Activated CD4-positive, alpha-beta T cell treated with anti-CD3 and anti-CD28 coated beads for 36 hours (primary cell): ENCODE data around the gene FAM186B. TPM values are rescaled to one million over a fixed set of nuclear protein-coding genes. Genes with fewer than 3 reads are reported as not detected.
A peak's percentile ranks its signal among the peaks of the same experiment; 100 is the strongest.

Experiments used
- ATAC-seq: fragments of 200-7000 bp; cut with Tn5 transposase; one replicate; pipeline ENCODE4 v1.10.0; 2021; ENCODE audit warnings: mild to moderate bottlenecking, moderate library complexity
- CTCF ChIA-PET: fragments of 350-600 bp; sonication (Branson Sonifier 250); formaldehyde crosslinking; loops from one replicate; lab custom pipeline; 2021; ENCODE audit warnings: antibody characterized with exemption; lab: Charles Lee
- POLR2A ChIA-PET: fragments of 350-600 bp; sonication (Branson Sonifier 250); formaldehyde crosslinking; loops from one replicate; lab custom pipeline; 2021; ENCODE audit warnings: antibody characterized with exemption, inconsistent platforms; lab: Charles Lee
- DNase-seq: peaks from one replicate; pipeline ENCODE4 v3.0.0-alpha.2; 2020
- H3K27ac Mint-ChIP-seq: one replicate; pipeline ENCODE4 v1.8.0; 2021; ENCODE audit warnings: mixed read lengths
- H3K27me3 Mint-ChIP-seq: one replicate; pipeline ENCODE4 v1.8.0; 2021; ENCODE audit warnings: mixed read lengths
- H3K36me3 Mint-ChIP-seq: one replicate; pipeline ENCODE4 v1.8.0; 2021; ENCODE audit warnings: low read depth, mixed read lengths
- H3K4me1 Mint-ChIP-seq: one replicate; pipeline ENCODE4 v1.8.0; 2021; ENCODE audit warnings: mixed read lengths
- H3K4me3 Mint-ChIP-seq: one replicate; pipeline ENCODE4 v1.8.0; 2021; ENCODE audit warnings: mild to moderate bottlenecking, moderate library complexity, mixed read lengths
- H3K9me3 Mint-ChIP-seq: one replicate; pipeline ENCODE4 v1.8.0; 2021; ENCODE audit warnings: low read depth, mixed read lengths
- intact Hi-C, 2 experiments: fragments of 100-400 bp; cut with DNase I in 1 of 2; cut with micrococcal nuclease in 1 of 2; formaldehyde crosslinking; loops; one replicate each; pipeline versions ENCODE4 v1.14.2 to v1.15.1; 2022 to 2024; cut with DNase I, micrococcal nuclease
- total RNA-seq, 2 experiments: library from RNA; stranded (reverse); gene quantifications; one replicate each; pipeline ENCODE4 v1.2.3, GENCODE V29; 2021

FAM186B gene
- total RNA-seq, 2 experiments from 2014 or later: 0.05 to 0.07 TPM

- Mint-ChIP-seq H3K36me3 (peaks cover 2% of the 10 kb centered on the region), H3K9me3 (no peaks in the 10 kb centered on the region), H3K27ac (no peak overlapping the region), H3K4me1 (peaks cover 14% of the 10 kb centered on the region), H3K27me3 (no peaks in the 10 kb centered on the region), H3K4me3 (no peak overlapping the region)
- DNase-seq: no peak
- intact Hi-C loops: loop anchor here in 1 of 2 experiments (2.0 kb wide), 1 partner anchor 71 kb away; the partner anchor contains the start of gene FMNL3
- POLR2A ChIA-PET: no interaction called here
- CTCF ChIA-PET: interaction anchor here (0.6 to 5.3 kb wide), 13 partner anchors 9 to 161 kb away, joined by 3 to 113 read pairs (median 8); partner anchors contain the start of genes FMNL3, PRPF40B and TMBIM6
- no peak for ATAC-seq
Measured at GRCh38 chr12:49635656-49636055, 30.2 kb upstream of the FAM186B start.

GRCh38 chr12:49635036-49635435, 29.6 kb upstream of the FAM186B start:
- no peak overlapping the region for H3K4me3 Mint-ChIP-seq
- no peaks in the 10 kb centered on the region for H3K27me3 Mint-ChIP-seq
- H3K27ac Mint-ChIP-seq: no peak overlapping the region
- CTCF ChIA-PET: interaction anchor here (0.7 to 5.3 kb wide), 6 partner anchors 10 to 330 kb away, joined by 3 to 113 read pairs (median 9); partner anchors contain the start of genes FMNL3 and PRPF40B
- DNase-seq: no peak
- no peaks in the 10 kb centered on the region for H3K9me3 Mint-ChIP-seq
- intact Hi-C loops: no loop called here
- peaks cover 14% of the 10 kb centered on the region for H3K4me1 Mint-ChIP-seq
- POLR2A ChIA-PET: interaction anchor here (0.6 kb wide), 1 partner anchor 10 kb away, joined by 3 read pairs; no protein-coding TSS in a partner anchor
- ATAC-seq: no peak
- peaks cover 2% of the 10 kb centered on the region for H3K36me3 Mint-ChIP-seq

- Mint-ChIP-seq H3K27ac (no peak overlapping the region), H3K27me3 (no peaks in the 10 kb centered on the region), H3K4me3 (no peak overlapping the region), H3K36me3 (peaks cover 2% of the 10 kb centered on the region), H3K4me1 (peaks cover 9% of the 10 kb centered on the region), H3K9me3 (no peaks in the 10 kb centered on the region)
- DNase-seq (no peak), ATAC-seq (no peak)
- ChIA-PET CTCF (interaction anchor here (0.6 to 1.9 kb wide), 4 partner anchors 11 to 587 kb away, joined by 3 to 6 read pairs (median 4); no protein-coding TSS in a partner anchor), POLR2A (no interaction called here)
- intact Hi-C loops: no loop called here
Measured at GRCh38 chr12:49633703-49634345, 28.4 kb upstream of the FAM186B start.

DNA sequence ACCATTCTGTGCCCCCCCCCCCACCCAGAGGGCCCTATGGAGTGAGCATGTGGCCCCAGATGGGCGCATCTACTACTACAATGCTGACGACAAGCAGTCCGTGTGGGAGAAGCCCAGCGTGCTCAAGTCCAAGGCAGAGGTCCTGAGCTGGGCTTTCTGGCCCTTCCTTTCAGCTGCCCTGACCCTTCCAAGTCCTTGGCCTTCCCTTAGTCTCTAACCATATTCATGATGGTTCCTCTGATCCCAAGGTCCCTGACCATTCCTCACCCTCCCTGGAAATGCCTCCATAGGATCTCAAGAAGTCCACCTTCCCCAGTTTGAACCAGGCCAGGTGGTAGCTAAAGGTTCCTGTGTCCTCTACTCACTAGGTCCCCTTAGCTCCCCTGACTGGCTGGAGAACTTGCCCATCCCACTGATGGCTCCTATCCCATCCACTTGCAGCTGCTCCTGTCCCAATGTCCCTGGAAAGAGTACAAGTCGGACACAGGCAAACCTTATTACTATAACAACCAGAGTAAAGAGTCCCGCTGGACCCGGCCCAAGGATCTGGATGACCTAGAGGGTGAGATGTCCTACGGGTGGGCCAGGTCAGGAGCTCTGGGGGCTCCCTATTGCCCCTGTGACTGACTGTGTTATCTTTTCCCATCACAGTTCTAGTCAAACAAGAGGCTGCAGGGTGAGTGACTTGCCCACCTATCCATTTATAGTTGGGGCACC, 27.7 kb upstream of the FAM186B start:
- POLR2A ChIA-PET: no interaction called here
- no peaks in the 10 kb centered on the region for H3K27me3 Mint-ChIP-seq
- intact Hi-C loops: no loop called here
- no peak overlapping the region for H3K27ac Mint-ChIP-seq
- no peaks in the 10 kb centered on the region for H3K9me3 Mint-ChIP-seq
- DNase-seq (no peak), ATAC-seq (no peak)
- peaks cover 2% of the 10 kb centered on the region for H3K36me3 Mint-ChIP-seq
- peaks cover 9% of the 10 kb centered on the region for H3K4me1 Mint-ChIP-seq
- H3K4me3 Mint-ChIP-seq: no peak overlapping the region
- CTCF ChIA-PET: interaction anchor here (0.6 to 1.9 kb wide), 7 partner anchors 12 to 588 kb away, joined by 3 to 6 read pairs (median 4); no protein-coding TSS in a partner anchor

GRCh38 chr12:49632401-49632800, 27.0 kb upstream of the FAM186B start:
- H3K27ac Mint-ChIP-seq: no peak overlapping the region
- H3K4me3 Mint-ChIP-seq: no peak overlapping the region
- no peak for ATAC-seq
- intact Hi-C loops: no loop called here
- H3K9me3 Mint-ChIP-seq: no peaks in the 10 kb centered on the region
- H3K36me3 Mint-ChIP-seq: peaks cover 2% of the 10 kb centered on the region
- H3K4me1 Mint-ChIP-seq: peaks cover 9% of the 10 kb centered on the region
- no peaks in the 10 kb centered on the region for H3K27me3 Mint-ChIP-seq
- POLR2A ChIA-PET: no interaction called here
- no peak for DNase-seq
- CTCF ChIA-PET: interaction anchor here (0.6 to 1.9 kb wide), 5 partner anchors 13 to 130 kb away, joined by 3 to 6 read pairs (median 4); partner anchors contain the start of gene FMNL3

- DNase-seq: no peak
- H3K36me3 Mint-ChIP-seq: peaks cover 2% of the 10 kb centered on the region
- H3K9me3 Mint-ChIP-seq: no peaks in the 10 kb centered on the region
- ATAC-seq: no peak
- ChIA-PET CTCF (interaction anchor here (0.5 to 1.1 kb wide), 2 partner anchors 11 to 12 kb away, joined by 3 read pairs; no protein-coding TSS in a partner anchor), POLR2A (no interaction called here)
- no peaks in the 10 kb centered on the region for H3K4me1 Mint-ChIP-seq
- no peak overlapping the region for H3K27ac Mint-ChIP-seq
- H3K27me3 Mint-ChIP-seq: no peaks in the 10 kb centered on the region
- intact Hi-C loops: no loop called here
- H3K4me3 Mint-ChIP-seq: no peak overlapping the region
Measured at GRCh38 chr12:49631336-49631907, 26.0 kb upstream of the FAM186B start.

DNA sequence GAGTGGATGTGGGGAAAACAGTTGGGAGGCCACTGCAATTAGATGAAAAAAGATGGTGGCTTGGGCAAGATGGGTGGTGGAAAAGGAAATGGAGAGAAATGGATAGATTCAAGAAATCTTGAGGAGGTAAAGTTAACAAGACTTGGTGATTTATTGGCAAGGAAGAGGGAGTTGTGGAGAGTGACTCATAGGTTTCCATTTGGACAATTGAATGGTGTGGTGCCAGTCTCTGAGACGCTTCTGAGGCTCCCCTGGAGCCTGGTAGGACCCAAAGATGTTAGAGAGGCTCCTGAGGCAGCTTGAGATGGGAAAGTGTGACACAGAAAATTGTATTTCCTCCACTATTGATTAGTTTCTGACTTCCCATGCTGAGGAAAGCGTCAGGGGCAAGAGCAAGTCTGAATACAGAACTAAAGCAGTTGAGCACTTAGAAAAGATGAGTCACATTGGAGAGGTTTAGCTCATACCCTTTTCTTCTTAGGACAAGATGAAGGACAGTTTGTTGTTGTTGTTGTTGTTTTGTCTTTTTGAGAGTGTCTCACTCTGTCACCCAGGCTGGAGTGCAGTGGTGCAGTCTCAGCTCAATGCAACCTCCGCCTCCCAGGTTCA, 22.4 kb upstream of the FAM186B start:
- CTCF ChIA-PET: interaction anchor here (0.8 to 2.1 kb wide), 9 partner anchors 9 to 338 kb away, joined by 3 to 8 read pairs (median 5); partner anchors contain the start of gene TMBIM6
- POLR2A ChIA-PET: interaction anchor here (1.1 kb wide), 1 partner anchor 113 kb away, joined by 3 read pairs; the partner anchor contains the start of gene TMBIM6
- H3K9me3 Mint-ChIP-seq: no peaks in the 10 kb centered on the region
- no peak for DNase-seq
- intact Hi-C loops: loop anchor here in 1 of 2 experiments (5.0 kb wide), 1 partner anchor 124 kb away; no protein-coding TSS in a partner anchor
- H3K4me1 Mint-ChIP-seq: peaks cover 15% of the 10 kb centered on the region
- H3K36me3 Mint-ChIP-seq: no peaks in the 10 kb centered on the region
- ATAC-seq: no peak
- no peak overlapping the region for H3K4me3 Mint-ChIP-seq
- H3K27ac Mint-ChIP-seq: no peak overlapping the region
- no peaks in the 10 kb centered on the region for H3K27me3 Mint-ChIP-seq

DNA sequence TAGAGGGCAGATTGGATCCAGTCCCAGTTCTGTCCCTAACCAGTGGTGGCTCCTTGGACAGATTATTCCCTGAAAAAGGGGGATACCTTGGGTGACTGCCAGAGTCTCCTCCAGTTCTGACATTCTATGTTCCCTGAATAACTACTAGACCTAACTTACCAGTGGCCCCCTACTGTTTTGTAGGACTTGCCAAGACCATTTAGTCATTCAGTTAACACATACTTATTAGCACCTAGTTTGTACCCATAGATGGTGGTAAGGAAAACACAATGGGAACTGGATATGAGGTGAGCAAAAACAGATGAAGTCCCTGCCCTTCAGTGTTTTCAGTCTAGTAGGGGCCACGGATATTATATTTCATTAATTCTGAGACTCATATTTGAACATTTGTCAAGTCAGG, 21.4 kb upstream of the FAM186B start:
- DNase-seq: no peak
- no peak overlapping the region for H3K27ac Mint-ChIP-seq
- ATAC-seq: no peak
- intact Hi-C loops: loop anchor here (1.0 to 5.0 kb wide), 2 partner anchors 17 to 125 kb away; no protein-coding TSS in a partner anchor
- H3K9me3 Mint-ChIP-seq: no peaks in the 10 kb centered on the region
- H3K36me3 Mint-ChIP-seq: no peaks in the 10 kb centered on the region
- no peaks in the 10 kb centered on the region for H3K27me3 Mint-ChIP-seq
- POLR2A ChIA-PET: no interaction called here
- no peak overlapping the region for H3K4me3 Mint-ChIP-seq
- H3K4me1 Mint-ChIP-seq: peaks cover 22% of the 10 kb centered on the region
- CTCF ChIA-PET: interaction anchor here (0.5 to 4.2 kb wide), 7 partner anchors 11 to 337 kb away, joined by 3 to 29 read pairs (median 5); partner anchors contain the start of gene FMNL3

DNA sequence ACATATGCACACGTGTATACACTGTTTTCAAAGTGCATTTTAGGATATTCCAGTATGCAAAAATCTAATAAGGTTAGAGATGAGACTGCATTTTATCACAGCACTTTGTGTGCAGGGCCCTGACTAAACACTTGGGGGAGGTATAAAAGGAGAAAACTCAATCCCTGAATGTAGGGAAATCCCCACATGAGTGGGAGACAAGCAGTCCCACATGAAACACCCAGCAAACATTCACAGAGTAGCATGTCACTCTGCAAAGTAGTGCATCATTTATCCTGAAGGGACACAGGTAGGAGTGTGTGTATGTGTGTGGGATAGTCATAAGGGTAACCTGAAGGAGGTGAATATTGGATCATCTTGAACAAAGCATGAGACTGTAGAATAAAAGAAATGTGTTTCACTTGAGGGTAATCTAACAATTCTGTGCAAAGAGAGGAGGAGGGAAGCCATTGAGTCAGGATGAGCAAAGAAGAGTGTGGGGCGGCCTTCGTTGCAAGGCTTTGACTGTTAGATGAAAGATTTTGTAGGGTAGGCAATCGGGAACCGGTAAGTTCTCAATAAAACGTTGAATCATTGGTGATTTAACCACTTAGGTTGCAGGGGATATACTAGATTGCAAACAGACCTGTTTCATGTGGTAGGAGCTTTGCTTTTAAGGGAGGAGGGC, 20.9 kb upstream of the FAM186B start:
- H3K4me3 Mint-ChIP-seq: no peak overlapping the region
- ChIA-PET CTCF (interaction anchor here (0.6 to 4.2 kb wide), 9 partner anchors 11 to 269 kb away, joined by 3 to 29 read pairs (median 5); partner anchors contain the start of genes FAM186B and FMNL3), POLR2A (no interaction called here)
- ATAC-seq (peak; percentile 46), DNase-seq (peak; percentile 50)
- peaks cover 27% of the 10 kb centered on the region for H3K4me1 Mint-ChIP-seq
- intact Hi-C loops: loop anchor here (1.0 to 5.0 kb wide), 2 partner anchors 18 to 126 kb away; no protein-coding TSS in a partner anchor
- H3K36me3 Mint-ChIP-seq: no peaks in the 10 kb centered on the region
- H3K27me3 Mint-ChIP-seq: peaks cover under 1% of the 10 kb centered on the region
- no peak overlapping the region for H3K27ac Mint-ChIP-seq
- H3K9me3 Mint-ChIP-seq: no peaks in the 10 kb centered on the region
